Measurements from ENCODE around the gene JMY.
A peak's percentile ranks its signal among the peaks of the same experiment; 100 is the strongest.

The JMY gene

GRCh38 chr5:79236970-79237739 lies 1.2 kb downstream of the JMY start:
- Histone ChIP-seq H3K4me2 (ENCODE audit: insufficient read depth, low read length, poor library complexity, severe bottlenecking) (peak overlapping the region; percentile 89), H2BK12ac (ENCODE audit: low read length) (no peak overlapping the region), H2AK5ac (ENCODE audit: low read depth, low read length) (peak overlapping the region; percentile 81), H3K27ac (replicated peaks; ENCODE audit: low read length) (no peak overlapping the region), H3K9me3 (replicated peaks in 1 of 2; ENCODE audit: control insufficient read depth in 2 of 2, insufficient read depth in 1 of 2, low read depth in 1 of 2, low read length in 2 of 2) (no peaks in the 10 kb centered on the region), H2BK120ac (ENCODE audit: low read depth, low read length) (peak overlapping the region; percentile 61), H3K4me3 (ENCODE audit: low read length in 2 of 2) (peak overlapping the region; percentile 67 to 81), H3K14ac (ENCODE audit: low read length) (peak overlapping the region; percentile 56), H2BK5ac (ENCODE audit: low read length) (peak overlapping the region; percentile 12), H3K27me3 (ENCODE audit: control insufficient read depth in 3 of 3, insufficient read depth in 3 of 3, low read depth in 1 of 3, low read length in 3 of 3) (peaks cover 0 to 3% (median 0%) of the 10 kb centered on the region in 3 experiments), H3K79me1 (ENCODE audit: low read depth, low read length) (peaks cover 11% of the 10 kb centered on the region), H4K8ac (ENCODE audit: low read depth, low read length) (no peak overlapping the region), H3K9ac (ENCODE audit: low read depth, low read length, poor library complexity) (peak overlapping the region; percentile 96), H4K91ac (ENCODE audit: low read depth, low read length, poor library complexity) (no peak overlapping the region), H3K36me3 (replicated peaks in 1 of 2; ENCODE audit: control insufficient read depth in 2 of 2, insufficient read depth in 2 of 2, low read length in 2 of 2) (no peaks in the 10 kb centered on the region), H2AFZ (ENCODE audit: low read length) (peak overlapping the region; percentile 92), H3K4ac (ENCODE audit: low read length) (no peak overlapping the region), H3K23ac (ENCODE audit: low read depth, low read length, poor library complexity) (peak overlapping the region; percentile 96), H3K18ac (ENCODE audit: low read length) (peak overlapping the region; percentile 94), H2BK15ac (ENCODE audit: low read length) (no peak overlapping the region), H3K4me1 (ENCODE audit: control insufficient read depth in 2 of 2, insufficient read depth in 1 of 2, low read depth in 1 of 2, low read length in 2 of 2) (no peaks in the 10 kb centered on the region)
- WGBS, 2 donors (ENCODE audit: extremely low coverage in 2 of 2, insufficient read length in 2 of 2, insufficient replicate concordance in 1 of 2): no CpG with 5 or more reads among the region's 61 CpGs
- DNase-seq (ENCODE audit: low spot score): peak; percentile 29

- no peak for DNase-seq (ENCODE audit: low spot score)
- Histone ChIP-seq H3K27ac (replicated peaks; ENCODE audit: low read length) (no peak overlapping the region), H3K79me1 (ENCODE audit: low read depth, low read length) (peaks cover 11% of the 10 kb centered on the region), H3K27me3 (ENCODE audit: control insufficient read depth in 3 of 3, insufficient read depth in 3 of 3, low read depth in 1 of 3, low read length in 3 of 3) (peaks cover 0 to 3% (median 0%) of the 10 kb centered on the region in 3 experiments), H2AFZ (ENCODE audit: low read length) (peak overlapping the region; percentile 92), H3K18ac (ENCODE audit: low read length) (no peak overlapping the region), H3K4me1 (ENCODE audit: control insufficient read depth in 2 of 2, insufficient read depth in 1 of 2, low read depth in 1 of 2, low read length in 2 of 2) (no peaks in the 10 kb centered on the region), H3K23ac (ENCODE audit: low read depth, low read length, poor library complexity) (no peak overlapping the region), H3K4ac (ENCODE audit: low read length) (no peak overlapping the region), H2BK15ac (ENCODE audit: low read length) (no peak overlapping the region), H2AK5ac (ENCODE audit: low read depth, low read length) (no peak overlapping the region), H3K4me3 (ENCODE audit: low read length in 2 of 2) (peak overlapping the region; percentile 67 to 81), H3K4me2 (ENCODE audit: insufficient read depth, low read length, poor library complexity, severe bottlenecking) (peak overlapping the region; percentile 89), H3K14ac (ENCODE audit: low read length) (no peak overlapping the region), H2BK5ac (ENCODE audit: low read length) (no peak overlapping the region), H3K36me3 (replicated peaks in 1 of 2; ENCODE audit: control insufficient read depth in 2 of 2, insufficient read depth in 2 of 2, low read length in 2 of 2) (no peaks in the 10 kb centered on the region), H4K8ac (ENCODE audit: low read depth, low read length) (no peak overlapping the region), H2BK12ac (ENCODE audit: low read length) (no peak overlapping the region), H3K9me3 (replicated peaks in 1 of 2; ENCODE audit: control insufficient read depth in 2 of 2, insufficient read depth in 1 of 2, low read depth in 1 of 2, low read length in 2 of 2) (no peaks in the 10 kb centered on the region), H4K91ac (ENCODE audit: low read depth, low read length, poor library complexity) (no peak overlapping the region), H3K9ac (ENCODE audit: low read depth, low read length, poor library complexity) (no peak overlapping the region), H2BK120ac (ENCODE audit: low read depth, low read length) (no peak overlapping the region)
- no CpG with 5 or more reads among the region's 14 CpGs for WGBS, 2 donors (ENCODE audit: extremely low coverage in 2 of 2, insufficient read length in 2 of 2, insufficient replicate concordance in 1 of 2)
Observed at GRCh38 chr5:79237740-79238560, 2.0 kb downstream of the JMY start.

DNA sequence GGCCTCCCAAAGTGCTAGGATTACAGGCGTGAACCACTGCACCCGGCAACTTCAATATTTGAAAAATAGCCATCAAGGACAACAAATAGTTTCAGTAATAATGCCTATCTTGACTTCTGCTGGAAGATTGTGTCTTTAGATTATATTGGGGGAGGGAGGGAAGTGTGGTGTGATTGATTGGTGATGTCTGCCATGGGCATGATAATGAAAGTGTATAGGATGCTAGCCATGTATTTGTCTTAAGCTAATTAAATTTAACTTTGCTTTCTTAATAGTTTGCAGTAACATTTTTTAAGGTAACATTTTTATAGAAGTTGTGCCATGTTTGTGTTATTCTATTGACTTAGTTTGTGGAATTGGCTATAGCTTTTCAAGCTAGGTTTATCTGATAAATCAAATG lies 4.6 kb downstream of the JMY start:
- WGBS, 2 donors (ENCODE audit: extremely low coverage in 2 of 2, insufficient read length in 2 of 2, insufficient replicate concordance in 1 of 2): no CpG with 5 or more reads among the region's 2 CpGs
- H2BK12ac ChIP-seq (ENCODE audit: low read length): no peak overlapping the region
- H3K9ac ChIP-seq (ENCODE audit: low read depth, low read length, poor library complexity): no peak overlapping the region
- H3K79me1 ChIP-seq (ENCODE audit: low read depth, low read length): peaks cover 11% of the 10 kb centered on the region
- H2BK15ac ChIP-seq (ENCODE audit: low read length): no peak overlapping the region
- H3K27me3 ChIP-seq (ENCODE audit: control insufficient read depth in 3 of 3, insufficient read depth in 3 of 3, low read depth in 1 of 3, low read length in 3 of 3): peaks cover 0 to 1% (median 0%) of the 10 kb centered on the region in 3 experiments
- no peaks in the 10 kb centered on the region for H3K4me1 ChIP-seq (ENCODE audit: control insufficient read depth in 2 of 2, insufficient read depth in 1 of 2, low read depth in 1 of 2, low read length in 2 of 2)
- no peak overlapping the region for H3K23ac ChIP-seq (ENCODE audit: low read depth, low read length, poor library complexity)
- no peak overlapping the region for H2AK5ac ChIP-seq (ENCODE audit: low read depth, low read length)
- H3K36me3 ChIP-seq (replicated peaks in 1 of 2; ENCODE audit: control insufficient read depth in 2 of 2, insufficient read depth in 2 of 2, low read length in 2 of 2): no peaks in the 10 kb centered on the region
- H3K27ac ChIP-seq (replicated peaks; ENCODE audit: low read length): no peak overlapping the region
- no peak overlapping the region for H3K14ac ChIP-seq (ENCODE audit: low read length)
- H2BK120ac ChIP-seq (ENCODE audit: low read depth, low read length): no peak overlapping the region
- no peak overlapping the region for H2BK5ac ChIP-seq (ENCODE audit: low read length)
- H3K4me2 ChIP-seq (ENCODE audit: insufficient read depth, low read length, poor library complexity, severe bottlenecking): no peak overlapping the region
- H3K4me3 ChIP-seq (ENCODE audit: low read length in 2 of 2): no peak overlapping the region
- no peak overlapping the region for H4K91ac ChIP-seq (ENCODE audit: low read depth, low read length, poor library complexity)
- H3K18ac ChIP-seq (ENCODE audit: low read length): no peak overlapping the region
- no peak overlapping the region for H4K8ac ChIP-seq (ENCODE audit: low read depth, low read length)
- no peak for DNase-seq (ENCODE audit: low spot score)
- H3K9me3 ChIP-seq (replicated peaks in 1 of 2; ENCODE audit: control insufficient read depth in 2 of 2, insufficient read depth in 1 of 2, low read depth in 1 of 2, low read length in 2 of 2): no peaks in the 10 kb centered on the region
- H3K4ac ChIP-seq (ENCODE audit: low read length): no peak overlapping the region
- H2AFZ ChIP-seq (ENCODE audit: low read length): no peak overlapping the region

- no peak overlapping the region for H4K8ac ChIP-seq (ENCODE audit: low read depth, low read length)
- H2AK5ac ChIP-seq (ENCODE audit: low read depth, low read length): no peak overlapping the region
- no peaks in the 10 kb centered on the region for H3K27me3 ChIP-seq (ENCODE audit: control insufficient read depth in 3 of 3, insufficient read depth in 3 of 3, low read depth in 1 of 3, low read length in 3 of 3)
- no peak overlapping the region for H3K18ac ChIP-seq (ENCODE audit: low read length)
- no peak for DNase-seq (ENCODE audit: low spot score)
- no peak overlapping the region for H3K23ac ChIP-seq (ENCODE audit: low read depth, low read length, poor library complexity)
- H4K91ac ChIP-seq (ENCODE audit: low read depth, low read length, poor library complexity): no peak overlapping the region
- H3K9ac ChIP-seq (ENCODE audit: low read depth, low read length, poor library complexity): no peak overlapping the region
- H3K79me1 ChIP-seq (ENCODE audit: low read depth, low read length): peaks cover 11% of the 10 kb centered on the region
- no peak overlapping the region for H3K14ac ChIP-seq (ENCODE audit: low read length)
- H2BK5ac ChIP-seq (ENCODE audit: low read length): no peak overlapping the region
- no peaks in the 10 kb centered on the region for H3K9me3 ChIP-seq (replicated peaks in 1 of 2; ENCODE audit: control insufficient read depth in 2 of 2, insufficient read depth in 1 of 2, low read depth in 1 of 2, low read length in 2 of 2)
- H3K36me3 ChIP-seq (replicated peaks in 1 of 2; ENCODE audit: control insufficient read depth in 2 of 2, insufficient read depth in 2 of 2, low read length in 2 of 2): no peaks in the 10 kb centered on the region
- H3K4ac ChIP-seq (ENCODE audit: low read length): no peak overlapping the region
- H3K4me2 ChIP-seq (ENCODE audit: insufficient read depth, low read length, poor library complexity, severe bottlenecking): no peak overlapping the region
- no peak overlapping the region for H3K4me3 ChIP-seq (ENCODE audit: low read length in 2 of 2)
- H2BK120ac ChIP-seq (ENCODE audit: low read depth, low read length): no peak overlapping the region
- H2AFZ ChIP-seq (ENCODE audit: low read length): no peak overlapping the region
- H3K4me1 ChIP-seq (ENCODE audit: control insufficient read depth in 2 of 2, insufficient read depth in 1 of 2, low read depth in 1 of 2, low read length in 2 of 2): no peaks in the 10 kb centered on the region
- no peak overlapping the region for H2BK15ac ChIP-seq (ENCODE audit: low read length)
- no CpG with 5 or more reads among the region's 4 CpGs for WGBS, 2 donors (ENCODE audit: extremely low coverage in 2 of 2, insufficient read length in 2 of 2, insufficient replicate concordance in 1 of 2)
- H2BK12ac ChIP-seq (ENCODE audit: low read length): no peak overlapping the region
- no peak overlapping the region for H3K27ac ChIP-seq (replicated peaks; ENCODE audit: low read length)
Observed at GRCh38 chr5:79241535-79241979, 5.6 kb downstream of the JMY start.
